Endodermal cell (in vitro differentiated cells): ENCODE measurements around the gene EEF1A1. TPM values are rescaled to one million over a fixed set of nuclear protein-coding genes. Genes with fewer than 3 reads are reported as not detected.
"Not testable (repeated sequence)": the region's sequence is repeated elsewhere in the genome, so short reads cannot be mapped to it uniquely, and the experiment has no call there.

Experiments
- DNase-seq: peaks from one replicate; pipeline ENCODE4 v3.0.0-alpha.2; 2017
- H3K27ac ChIP-seq: 2 replicates; pipeline ENCODE4 v1.5.1; 2013; ENCODE audit warnings: mild to moderate bottlenecking, low read depth, low read length, moderate library complexity
- H3K27me3 ChIP-seq: 2 replicates; pipeline ENCODE4 v1.6.1; 2013; ENCODE audit warnings: mild to moderate bottlenecking, low read length, moderate library complexity; ENCODE audit not compliant: insufficient read depth, control insufficient read depth, poor library complexity, severe bottlenecking
- H3K36me3 ChIP-seq: 2 replicates; pipeline ENCODE4 v1.7.0; 2013; ENCODE audit warnings: mild to moderate bottlenecking, low read length, moderate library complexity; ENCODE audit not compliant: control insufficient read depth, insufficient read depth
- H3K4me1 ChIP-seq: one replicate; pipeline ENCODE4 v1.7.0; 2013; ENCODE audit warnings: low read length; ENCODE audit not compliant: control insufficient read depth, insufficient read depth
- H3K4me3 ChIP-seq: 2 replicates; pipeline ENCODE4 v1.5.1; 2013; ENCODE audit warnings: mild to moderate bottlenecking, low read length, moderate library complexity
- H3K9ac ChIP-seq: 2 replicates; pipeline ENCODE4 v1.6.1; 2013; ENCODE audit warnings: mild to moderate bottlenecking, low read length, moderate library complexity; ENCODE audit not compliant: poor library complexity, severe bottlenecking; ENCODE audit errors: extremely low read depth
- H3K9me3 ChIP-seq: 2 replicates; pipeline ENCODE4 v1.6.1; 2013; ENCODE audit warnings: mild to moderate bottlenecking, low read length, moderate library complexity; ENCODE audit not compliant: control insufficient read depth
- H3K27ac Mint-ChIP-seq: 2 replicates; pipeline ENCODE4 v1.8.0; 2020; ENCODE audit warnings: mixed read lengths
- H3K27me3 Mint-ChIP-seq: 2 replicates; pipeline ENCODE4 v1.8.0; 2021; ENCODE audit warnings: mild to moderate bottlenecking, mixed read lengths; ENCODE audit not compliant: insufficient read depth
- H3K36me3 Mint-ChIP-seq: 2 replicates; pipeline ENCODE4 v1.8.0; 2020; ENCODE audit warnings: low read depth, mixed read lengths
- H3K4me1 Mint-ChIP-seq: 2 replicates; pipeline ENCODE4 v1.8.0; 2020; ENCODE audit warnings: mixed read lengths
- H3K4me3 Mint-ChIP-seq: 2 replicates; pipeline ENCODE4 v1.8.0; 2020; ENCODE audit warnings: mild to moderate bottlenecking, moderate library complexity, mixed read lengths
- H3K9me3 Mint-ChIP-seq: 2 replicates; pipeline ENCODE4 v1.8.0; 2020; ENCODE audit warnings: mild to moderate bottlenecking, mixed read lengths
- WGBS, 2 experiments: methylation state at CpG; one replicate each; pipeline versions ENCODE4 v1.1.5 to v1.1.7; 2013; ENCODE audit warnings: missing lambda C conversion rate in 2 of 2, mixed read lengths in 1 of 2; ENCODE audit not compliant: insufficient coverage in 1 of 2, insufficient read length in 1 of 2; 5-methylcytosine and 5-hydroxymethylcytosine counted together
- total RNA-seq, 2 donors: library from RNA; stranded (reverse); fragmentation: NEBNext Ultra II Directional in 1 of 2; extraction: Animal tissue kit (Norgen Biotek cat#: 25700) in 1 of 2; gene quantifications; 2 replicates in 1 of 2; 3 replicates in 1 of 2; pipeline ENCODE4 v1.2.1, GENCODE V29; 2021
- TF ChIP-seq, protein P1 (sequence below): fragments of 200-600 bp; sonication (generic); conservative IDR thresholded peaks from 2 replicates; pipeline ENCODE4 v1.5.0; 2021; ENCODE audit warnings: antibody characterized with exemption, mild to moderate bottlenecking

EEF1A1 gene
- total RNA-seq, 2 donors from 2014 or later, result 8,118 to 11,075 TPM

DNA sequence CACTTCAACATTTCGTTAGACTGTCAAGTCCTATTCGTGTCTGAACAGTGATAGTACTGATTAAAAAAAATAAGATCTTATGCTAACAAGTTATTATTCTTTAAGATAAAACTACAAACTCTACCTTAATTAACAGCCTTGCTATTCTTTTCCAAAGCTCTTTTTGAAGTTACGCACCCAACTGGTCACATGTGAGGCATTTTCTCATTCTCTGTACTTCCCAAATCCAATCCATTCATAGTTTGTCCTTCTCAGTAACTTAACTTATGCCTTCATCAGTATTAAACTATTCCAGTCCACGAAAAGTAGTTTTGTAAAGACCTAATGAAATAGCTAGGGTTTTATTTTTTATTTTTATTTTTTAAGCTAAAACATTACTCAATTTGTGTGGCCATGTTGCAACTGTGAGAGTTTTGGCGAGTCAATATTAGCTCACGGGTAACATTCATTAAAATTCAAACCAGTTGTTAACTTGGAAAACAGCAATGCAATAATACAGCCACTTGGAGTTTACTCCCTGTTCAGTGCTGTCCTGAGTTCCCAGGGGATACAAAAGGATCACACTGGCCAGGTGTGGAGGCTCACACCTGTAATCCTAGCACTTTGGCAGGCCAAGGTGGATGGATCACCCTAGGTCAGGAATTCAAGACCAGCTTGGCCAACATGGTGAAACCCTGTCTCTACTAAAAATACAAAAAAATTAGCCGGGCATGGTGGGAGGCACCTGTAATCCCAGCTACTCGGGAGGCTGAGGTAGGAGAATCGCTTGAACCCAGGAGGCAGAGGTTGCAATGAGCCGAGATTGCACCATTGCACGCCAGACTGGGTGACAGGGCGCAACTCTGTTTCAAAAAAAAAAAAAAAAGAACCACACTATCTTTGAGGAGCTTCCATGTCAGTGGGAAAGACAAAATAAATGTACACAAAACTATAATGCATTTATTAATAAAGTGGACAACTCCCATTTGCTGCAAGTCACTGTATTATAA is 27.9 kb upstream of the EEF1A1 start:
- Mint-ChIP-seq H3K36me3 (no peaks in the 10 kb centered on the region), H3K4me3 (no peak overlapping the region), H3K27me3 (no peaks in the 10 kb centered on the region), H3K4me1 (peaks cover 10% of the 10 kb centered on the region), H3K27ac (no peak overlapping the region), H3K9me3 (no peaks in the 10 kb centered on the region)
- no peaks in the 10 kb centered on the region for H3K9me3 ChIP-seq
- no peak overlapping the region for H3K9ac ChIP-seq
- no peak overlapping the region for H3K27ac ChIP-seq
- DNase-seq, result no peak
- H3K36me3 ChIP-seq, result no peaks in the 10 kb centered on the region
- no peak overlapping the region for H3K4me3 ChIP-seq
- no peaks in the 10 kb centered on the region for H3K27me3 ChIP-seq
- TF ChIP-seq, protein P1, sequence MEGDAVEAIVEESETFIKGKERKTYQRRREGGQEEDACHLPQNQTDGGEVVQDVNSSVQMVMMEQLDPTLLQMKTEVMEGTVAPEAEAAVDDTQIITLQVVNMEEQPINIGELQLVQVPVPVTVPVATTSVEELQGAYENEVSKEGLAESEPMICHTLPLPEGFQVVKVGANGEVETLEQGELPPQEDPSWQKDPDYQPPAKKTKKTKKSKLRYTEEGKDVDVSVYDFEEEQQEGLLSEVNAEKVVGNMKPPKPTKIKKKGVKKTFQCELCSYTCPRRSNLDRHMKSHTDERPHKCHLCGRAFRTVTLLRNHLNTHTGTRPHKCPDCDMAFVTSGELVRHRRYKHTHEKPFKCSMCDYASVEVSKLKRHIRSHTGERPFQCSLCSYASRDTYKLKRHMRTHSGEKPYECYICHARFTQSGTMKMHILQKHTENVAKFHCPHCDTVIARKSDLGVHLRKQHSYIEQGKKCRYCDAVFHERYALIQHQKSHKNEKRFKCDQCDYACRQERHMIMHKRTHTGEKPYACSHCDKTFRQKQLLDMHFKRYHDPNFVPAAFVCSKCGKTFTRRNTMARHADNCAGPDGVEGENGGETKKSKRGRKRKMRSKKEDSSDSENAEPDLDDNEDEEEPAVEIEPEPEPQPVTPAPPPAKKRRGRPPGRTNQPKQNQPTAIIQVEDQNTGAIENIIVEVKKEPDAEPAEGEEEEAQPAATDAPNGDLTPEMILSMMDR, result no peak
- WGBS, 2 experiments, result 89 to 98% methylated on average over 7 to 11 of the region's 12 CpGs
- H3K4me1 ChIP-seq, result no peaks in the 10 kb centered on the region

DNA sequence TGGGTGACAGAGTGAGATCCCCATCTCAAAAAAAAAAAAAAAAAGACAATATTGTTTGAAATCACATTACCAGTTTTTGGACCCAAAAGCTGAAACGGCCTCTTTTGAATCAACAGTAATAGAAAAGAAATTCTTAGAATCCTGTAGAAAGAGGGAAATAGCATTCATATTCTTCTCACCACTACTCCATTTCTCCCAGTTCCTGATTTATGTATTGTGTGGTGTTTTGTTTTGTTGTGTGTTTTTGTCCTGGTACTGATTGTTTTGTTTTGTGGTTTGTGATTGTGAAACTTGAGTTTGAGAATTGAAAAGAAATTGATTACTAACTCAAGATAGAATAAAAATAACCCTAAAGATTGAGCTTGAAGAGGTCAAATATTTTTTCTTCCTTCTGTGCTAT is 26.2 kb upstream of the EEF1A1 start:
- TF ChIP-seq, protein P1, result no peak
- Mint-ChIP-seq H3K9me3 (no peaks in the 10 kb centered on the region), H3K4me3 (no peak overlapping the region), H3K4me1 (peaks cover 10% of the 10 kb centered on the region), H3K27me3 (no peaks in the 10 kb centered on the region), H3K27ac (no peak overlapping the region), H3K36me3 (no peaks in the 10 kb centered on the region)
- WGBS, 2 experiments, result no CpG with 5 or more reads among the region's 1 CpG
- Histone ChIP-seq H3K27me3 (no peaks in the 10 kb centered on the region), H3K9ac (no peak overlapping the region), H3K27ac (no peak overlapping the region), H3K36me3 (no peaks in the 10 kb centered on the region), H3K4me3 (no peak overlapping the region), H3K9me3 (no peaks in the 10 kb centered on the region), H3K4me1 (no peaks in the 10 kb centered on the region)
- no peak for DNase-seq

DNA sequence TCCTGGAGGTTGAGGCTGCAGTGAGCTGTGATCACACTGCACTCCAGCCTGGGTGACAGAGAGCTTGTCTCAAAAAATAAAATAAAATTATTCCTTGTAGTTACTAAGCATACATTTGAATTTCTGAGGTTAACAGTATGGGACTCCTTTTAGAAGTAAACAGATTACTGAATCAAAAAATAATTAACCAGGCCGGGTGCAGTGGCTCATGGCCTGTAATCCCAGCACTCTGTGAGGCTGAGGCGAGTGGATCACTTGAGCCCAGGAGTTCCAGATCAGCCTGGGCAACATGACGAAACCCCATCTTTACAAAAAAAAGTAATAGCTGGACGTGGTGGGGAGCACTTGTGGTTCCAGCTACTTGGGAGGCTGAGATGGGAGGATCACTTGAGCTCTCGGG is 22.1 kb upstream of the EEF1A1 start:
- Mint-ChIP-seq H3K9me3 (no peaks in the 10 kb centered on the region), H3K27me3 (no peaks in the 10 kb centered on the region), H3K36me3 (no peaks in the 10 kb centered on the region), H3K4me1 (no peaks in the 10 kb centered on the region), H3K4me3 (no peak overlapping the region), H3K27ac (no peak overlapping the region)
- H3K9me3 ChIP-seq, result no peaks in the 10 kb centered on the region
- WGBS, 2 experiments, result 90 to 100% methylated on average over 2 to 5 of the region's 5 CpGs
- no peaks in the 10 kb centered on the region for H3K27me3 ChIP-seq
- TF ChIP-seq, protein P1, result no peak
- H3K36me3 ChIP-seq, result no peaks in the 10 kb centered on the region
- no peak for DNase-seq
- H3K27ac ChIP-seq, result no peak overlapping the region
- H3K9ac ChIP-seq, result no peak overlapping the region
- no peaks in the 10 kb centered on the region for H3K4me1 ChIP-seq
- no peak overlapping the region for H3K4me3 ChIP-seq

DNA sequence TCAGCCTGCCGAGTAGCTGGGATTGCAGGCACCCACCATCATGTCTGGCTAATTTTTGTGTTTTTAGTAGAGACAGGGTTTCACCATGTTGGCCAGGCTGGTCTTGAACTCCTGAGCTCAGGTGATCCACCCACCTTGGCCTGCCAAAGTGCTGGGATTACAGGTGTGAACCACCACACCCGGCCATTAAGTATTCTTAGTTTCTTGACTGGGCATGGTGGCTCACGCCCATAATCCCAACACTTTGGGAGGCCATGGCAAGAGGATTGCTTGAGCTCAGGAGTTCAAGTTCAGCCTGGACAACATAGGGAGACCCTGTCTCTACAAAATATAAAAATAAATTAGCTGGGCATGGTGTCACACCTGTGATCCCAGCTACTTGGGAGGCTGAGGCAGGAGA is 21.6 kb upstream of the EEF1A1 start:
- WGBS, 2 experiments, result 83 to 94% methylated on average over 3 of the region's 3 CpGs
- not testable (repeated sequence) for H3K4me1 Mint-ChIP-seq, H3K4me1 ChIP-seq

More for the DNA sequence above, 21.6 kb upstream of the EEF1A1 start:
- H3K36me3 Mint-ChIP-seq, H3K27ac Mint-ChIP-seq, H3K4me3 Mint-ChIP-seq, H3K36me3 ChIP-seq, H3K9me3 ChIP-seq, H3K27ac ChIP-seq, H3K27me3 Mint-ChIP-seq, H3K4me3 ChIP-seq, H3K9ac ChIP-seq, DNase-seq, H3K9me3 Mint-ChIP-seq, H3K27me3 ChIP-seq: not testable (repeated sequence)
